DMS114 treated with DMSO at 0.1 percent for 48 hours (cell line): ENCODE measurements around the gene SYNGR1.
"Not testable (repeated sequence)": the region's sequence is repeated elsewhere in the genome, so short reads cannot be mapped to it uniquely, and the experiment has no call there.

Source experiments
- DNase-seq: peaks from one replicate; lab custom pipeline; 2025; ENCODE audit not compliant: unreplicated experiment; lab: John Stamatoyannopoulos, UW

Gene SYNGR1

GRCh38 chr22:39350757-39351688, 1.2 kb downstream of the SYNGR1 start:
- DNase-seq = no peak

GRCh38 chr22:39351689-39352214, 2.0 kb downstream of the SYNGR1 start:
- DNase-seq = no peak

GRCh38 chr22:39352306-39352891, 2.6 kb downstream of the SYNGR1 start:
- no peak for DNase-seq

- no peak for DNase-seq
These were observed 3.6 kb downstream of the SYNGR1 start for GRCh38 chr22:39353346-39353745.

- no peak for DNase-seq
These were observed 5.3 kb downstream of the SYNGR1 start for GRCh38 chr22:39355080-39355479.

GRCh38 chr22:39355805-39356204, 6.0 kb downstream of the SYNGR1 start:
- DNase-seq = not testable (repeated sequence)

GRCh38 chr22:39356464-39356863, 6.7 kb downstream of the SYNGR1 start:
- no peak for DNase-seq

- DNase-seq = not testable (repeated sequence)
These were observed 7.6 kb downstream of the SYNGR1 start for GRCh38 chr22:39357110-39358108.

- not testable (repeated sequence) for DNase-seq
These were observed 8.4 kb downstream of the SYNGR1 start for GRCh38 chr22:39358197-39358596.

- no peak for DNase-seq
These were observed 9.9 kb downstream of the SYNGR1 start for GRCh38 chr22:39359659-39360195.

- DNase-seq = no peak
These were observed 10.5 kb downstream of the SYNGR1 start for GRCh38 chr22:39360242-39360641.

- no peak for DNase-seq
These were observed 11.1 kb downstream of the SYNGR1 start for GRCh38 chr22:39360674-39361413.

- DNase-seq = no peak
These were observed 11.7 kb downstream of the SYNGR1 start for GRCh38 chr22:39361496-39361895.

GRCh38 chr22:39362271-39362670, 12.5 kb downstream of the SYNGR1 start:
- no peak for DNase-seq

GRCh38 chr22:39362932-39363331, 13.1 kb downstream of the SYNGR1 start:
- DNase-seq = no peak

- no peak for DNase-seq
These were observed 14.1 kb downstream of the SYNGR1 start for GRCh38 chr22:39363751-39364515.

GRCh38 chr22:39364714-39365491, 15.1 kb downstream of the SYNGR1 start:
- DNase-seq = no peak

- DNase-seq = no peak
These were observed 15.6 kb downstream of the SYNGR1 start for GRCh38 chr22:39365492-39365780.

GRCh38 chr22:39367035-39367434, 17.2 kb downstream of the SYNGR1 start:
- DNase-seq = no peak
